HepG2 (cell line): ENCODE data around the gene ATP5F1E. TPM values are rescaled to one million over a fixed set of nuclear protein-coding genes. Genes with fewer than 3 reads are reported as not detected.
A peak's percentile ranks its signal among the peaks of the same experiment; 100 is the strongest.

Experiments used
- FOXK1 ChIP-seq: sonication (generic); formaldehyde crosslinking; IDR thresholded peaks from 2 replicates; pipeline ENCODE4 v1.4.0; 2020; ENCODE audit warnings: low read depth, missing genetic modification reagents, borderline replicate concordance
- HCFC1 ChIP-seq: fragments of 150-350 bp; IDR thresholded peaks from 2 replicates; pipeline ENCODE4 v1.6.1; 2014; ENCODE audit warnings: low read depth, low read length
- HNRNPK ChIP-seq: fragments of 200-400 bp; formaldehyde crosslinking; IDR thresholded peaks from 2 replicates; pipeline ENCODE4 v1.6.1; 2018; ENCODE audit warnings: low read length, low read depth, moderate library complexity, mild to moderate bottlenecking; ENCODE audit not compliant: poor library complexity, severe bottlenecking
- JDP2 ChIP-seq: sonication (generic); formaldehyde crosslinking; IDR thresholded peaks from 2 replicates; pipeline ENCODE4 v1.8.1; 2022; ENCODE audit warnings: missing genetic modification reagents, borderline replicate concordance
- PRPF4 ChIP-seq: fragments of 200-400 bp; formaldehyde crosslinking; IDR thresholded peaks from 2 replicates; pipeline ENCODE4 v1.6.1; 2016; ENCODE audit warnings: low read length, low read depth; ENCODE audit not compliant: poor library complexity, severe bottlenecking
- SOX6 ChIP-seq, 2 experiments: fragments of 450-650 bp in 1 of 2; sonication (generic) in 1 of 2; formaldehyde crosslinking in 1 of 2; IDR thresholded peaks; 2 replicates each; pipeline versions ENCODE4 v1.4.0 to v1.6.1; 2017 to 2020; ENCODE audit warnings: antibody characterized with exemption in 1 of 2, mild to moderate bottlenecking in 1 of 2, missing genetic modification reagents in 1 of 2
- TRIM24 ChIP-seq: sonication (generic); formaldehyde crosslinking; IDR thresholded peaks from 2 replicates; pipeline ENCODE4 v1.8.0; 2022; ENCODE audit warnings: mild to moderate bottlenecking, missing genetic modification reagents
- ZFP41 ChIP-seq: sonication (generic); formaldehyde crosslinking; IDR thresholded peaks from 2 replicates; pipeline ENCODE4 v1.4.0; 2020; ENCODE audit warnings: mild to moderate bottlenecking, missing genetic modification reagents, borderline replicate concordance
- ZFYVE20 ChIP-seq: sonication (generic); formaldehyde crosslinking; IDR thresholded peaks from 2 replicates; pipeline ENCODE4 v1.8.0; 2023; ENCODE audit warnings: low read depth, mild to moderate bottlenecking, moderate library complexity, missing genetic modification reagents, borderline replicate concordance
- ZNF12 ChIP-seq: sonication (generic); formaldehyde crosslinking; IDR thresholded peaks from 2 replicates; pipeline ENCODE4 v1.5.0; 2020; ENCODE audit warnings: missing genetic modification reagents
- ZNF274 ChIP-seq: sonication (generic); formaldehyde crosslinking; IDR thresholded peaks from 2 replicates; pipeline ENCODE4 v1.5.1; 2020; ENCODE audit warnings: mild to moderate bottlenecking, missing genetic modification reagents
- ZNF354B ChIP-seq: sonication (generic); formaldehyde crosslinking; IDR thresholded peaks from 2 replicates; pipeline ENCODE4 v1.8.0; 2022; ENCODE audit warnings: mild to moderate bottlenecking, missing genetic modification reagents
- ZNF777 ChIP-seq: sonication (generic); formaldehyde crosslinking; IDR thresholded peaks from 2 replicates; pipeline ENCODE4 v1.4.0; 2020; ENCODE audit warnings: missing genetic modification reagents
- ZSCAN20 ChIP-seq: sonication (generic); formaldehyde crosslinking; IDR thresholded peaks from 2 replicates; pipeline ENCODE4 v1.4.0; 2020; ENCODE audit warnings: missing genetic modification reagents, mild to moderate bottlenecking, borderline replicate concordance
- polyA plus RNA-seq, 8 experiments: library from polyadenylated mRNA; depleted of rRNA in 3 of 8; stranded (reverse) in 7 of 8; unstranded in 1 of 8; fragments of >200 nt; fragmentation: Illumina TruSeq in 4 of 8; extraction: Trizol in 4 of 8; gene quantifications; 2 replicates each; pipeline versions ENCODE4 v1.2.1 to v1.2.3, GENCODE V29; 2011 to 2016; ENCODE audit warnings: low read depth in 4 of 8, missing spikeins in 1 of 8, mixed read lengths in 1 of 8; ENCODE audit not compliant: insufficient read depth in 1 of 8
- total RNA-seq, 5 experiments: library from RNA; depleted of rRNA; stranded (reverse); fragments of >200 nt; fragmentation: Illumina TruSeq; extraction: Trizol; gene quantifications; 2 replicates each; pipeline ENCODE4 v1.2.3, GENCODE V29; 2016; ENCODE audit warnings: low read depth in 1 of 5
- TF ChIP-seq, protein P1 (sequence below): sonication (generic); formaldehyde crosslinking; IDR thresholded peaks from 2 replicates; pipeline ENCODE4 v1.5.0; 2020; ENCODE audit warnings: missing genetic modification reagents, mild to moderate bottlenecking, borderline replicate concordance
- TF ChIP-seq, protein P2 (sequence below): sonication (generic); formaldehyde crosslinking; IDR thresholded peaks from 2 replicates; pipeline ENCODE4 v1.4.0; 2020; ENCODE audit warnings: missing genetic modification reagents
- TF ChIP-seq, protein P3 (sequence below): sonication (generic); formaldehyde crosslinking; IDR thresholded peaks from 2 replicates; pipeline ENCODE4 v1.4.0; 2020; ENCODE audit warnings: mild to moderate bottlenecking, missing genetic modification reagents, borderline replicate concordance
- TF ChIP-seq, protein P4 (sequence below): sonication (generic); formaldehyde crosslinking; IDR thresholded peaks from 2 replicates; pipeline ENCODE4 v1.4.0; 2020; ENCODE audit warnings: missing genetic modification reagents, low read depth, mild to moderate bottlenecking, borderline replicate concordance
- TF ChIP-seq, protein P5 (sequence below): sonication (generic); formaldehyde crosslinking; conservative IDR thresholded peaks from 2 replicates; pipeline ENCODE4 v1.8.0; 2022; ENCODE audit warnings: low read depth, missing genetic modification reagents
- TF ChIP-seq, protein P6 (sequence below): sonication (generic); formaldehyde crosslinking; IDR thresholded peaks from 2 replicates; pipeline ENCODE4 v1.4.0; 2020; ENCODE audit warnings: mild to moderate bottlenecking, low read depth, missing genetic modification reagents

Gene ATP5F1E
- total and polyA plus RNA-seq, 2 of the 13 experiments (the other 11 are each of a cell fraction or from before 2014, with no cell fraction given), result 121 to 134 TPM

DNA sequence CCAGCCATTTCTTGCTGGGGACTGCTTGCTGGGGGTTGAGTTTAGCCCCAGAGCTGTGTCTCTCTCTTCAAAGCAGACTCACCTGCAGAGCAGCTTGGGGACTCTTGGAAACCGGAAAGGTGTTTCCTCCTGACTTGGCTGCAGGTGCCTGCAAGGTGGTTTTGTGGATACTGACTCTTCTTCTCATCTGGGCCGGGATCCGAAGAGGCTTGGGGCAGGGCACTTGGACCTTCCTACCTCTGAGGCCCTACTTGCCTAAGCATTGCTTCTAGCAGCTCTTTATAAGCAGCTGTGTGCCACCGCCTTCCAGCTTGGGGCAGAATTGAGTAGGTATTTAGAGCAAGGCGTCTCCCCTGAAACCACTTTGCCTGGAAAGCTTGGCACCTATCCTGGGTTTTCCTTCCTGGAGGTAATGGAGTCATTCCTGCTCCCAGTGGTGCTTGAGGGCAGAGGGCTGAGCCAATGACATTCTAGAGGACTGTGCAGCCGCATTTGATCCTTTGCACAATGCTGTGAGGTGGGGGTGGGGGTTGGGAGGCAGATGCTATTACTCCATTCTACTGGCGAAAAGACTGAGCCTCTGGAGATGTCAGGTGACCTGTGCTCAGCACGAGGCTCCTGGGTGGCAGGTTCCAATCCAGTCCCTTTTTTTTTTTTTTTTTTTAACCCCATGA is 21.7 kb downstream of the ATP5F1E start (continued):
- TF ChIP-seq, protein P1, sequence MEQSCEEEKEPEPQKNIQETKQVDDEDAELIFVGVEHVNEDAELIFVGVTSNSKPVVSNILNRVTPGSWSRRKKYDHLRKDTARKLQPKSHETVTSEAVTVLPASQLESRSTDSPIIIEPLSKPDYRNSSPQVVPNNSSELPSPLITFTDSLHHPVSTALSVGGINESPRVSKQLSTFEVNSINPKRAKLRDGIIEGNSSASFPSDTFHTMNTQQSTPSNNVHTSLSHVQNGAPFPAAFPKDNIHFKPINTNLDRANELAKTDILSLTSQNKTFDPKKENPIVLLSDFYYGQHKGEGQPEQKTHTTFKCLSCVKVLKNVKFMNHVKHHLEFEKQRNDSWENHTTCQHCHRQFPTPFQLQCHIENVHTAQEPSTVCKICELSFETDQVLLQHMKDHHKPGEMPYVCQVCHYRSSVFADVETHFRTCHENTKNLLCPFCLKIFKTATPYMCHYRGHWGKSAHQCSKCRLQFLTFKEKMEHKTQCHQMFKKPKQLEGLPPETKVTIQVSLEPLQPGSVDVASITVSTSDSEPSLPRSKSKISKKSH (CRISPR knock-in tag), result no peak
- TF ChIP-seq JDP2 (CRISPR knock-in tag), result no peak
- TF ChIP-seq, protein P2, sequence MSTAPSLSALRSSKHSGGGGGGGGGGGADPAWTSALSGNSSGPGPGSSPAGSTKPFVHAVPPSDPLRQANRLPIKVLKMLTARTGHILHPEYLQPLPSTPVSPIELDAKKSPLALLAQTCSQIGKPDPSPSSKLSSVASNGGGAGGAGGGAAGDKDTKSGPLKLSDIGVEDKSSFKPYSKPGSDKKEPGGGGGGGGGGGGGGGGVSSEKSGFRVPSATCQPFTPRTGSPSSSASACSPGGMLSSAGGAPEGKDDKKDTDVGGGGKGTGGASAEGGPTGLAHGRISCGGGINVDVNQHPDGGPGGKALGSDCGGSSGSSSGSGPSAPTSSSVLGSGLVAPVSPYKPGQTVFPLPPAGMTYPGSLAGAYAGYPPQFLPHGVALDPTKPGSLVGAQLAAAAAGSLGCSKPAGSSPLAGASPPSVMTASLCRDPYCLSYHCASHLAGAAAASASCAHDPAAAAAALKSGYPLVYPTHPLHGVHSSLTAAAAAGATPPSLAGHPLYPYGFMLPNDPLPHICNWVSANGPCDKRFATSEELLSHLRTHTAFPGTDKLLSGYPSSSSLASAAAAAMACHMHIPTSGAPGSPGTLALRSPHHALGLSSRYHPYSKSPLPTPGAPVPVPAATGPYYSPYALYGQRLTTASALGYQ (CRISPR knock-in tag), result no peak
- no peak for TF ChIP-seq ZFYVE20 (CRISPR knock-in tag)
- TF ChIP-seq, protein P3, sequence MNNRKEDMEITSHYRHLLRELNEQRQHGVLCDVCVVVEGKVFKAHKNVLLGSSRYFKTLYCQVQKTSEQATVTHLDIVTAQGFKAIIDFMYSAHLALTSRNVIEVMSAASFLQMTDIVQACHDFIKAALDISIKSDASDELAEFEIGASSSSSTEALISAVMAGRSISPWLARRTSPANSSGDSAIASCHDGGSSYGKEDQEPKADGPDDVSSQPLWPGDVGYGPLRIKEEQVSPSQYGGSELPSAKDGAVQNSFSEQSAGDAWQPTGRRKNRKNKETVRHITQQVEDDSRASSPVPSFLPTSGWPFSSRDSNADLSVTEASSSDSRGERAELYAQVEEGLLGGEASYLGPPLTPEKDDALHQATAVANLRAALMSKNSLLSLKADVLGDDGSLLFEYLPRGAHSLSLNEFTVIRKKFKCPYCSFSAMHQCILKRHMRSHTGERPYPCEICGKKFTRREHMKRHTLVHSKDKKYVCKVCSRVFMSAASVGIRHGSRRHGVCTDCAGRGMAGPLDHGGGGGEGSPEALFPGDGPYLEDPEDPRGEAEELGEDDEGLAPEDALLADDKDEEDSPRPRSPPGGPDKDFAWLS, result no peak
- TF ChIP-seq ZFP41 (CRISPR knock-in tag), result no peak
- TF ChIP-seq HNRNPK, result no peak
- 0 out of 2 replicates have a peak, but pooled peaks have one; percentile 41 for TF ChIP-seq ZNF354B (CRISPR knock-in tag)
- TF ChIP-seq, protein P4, sequence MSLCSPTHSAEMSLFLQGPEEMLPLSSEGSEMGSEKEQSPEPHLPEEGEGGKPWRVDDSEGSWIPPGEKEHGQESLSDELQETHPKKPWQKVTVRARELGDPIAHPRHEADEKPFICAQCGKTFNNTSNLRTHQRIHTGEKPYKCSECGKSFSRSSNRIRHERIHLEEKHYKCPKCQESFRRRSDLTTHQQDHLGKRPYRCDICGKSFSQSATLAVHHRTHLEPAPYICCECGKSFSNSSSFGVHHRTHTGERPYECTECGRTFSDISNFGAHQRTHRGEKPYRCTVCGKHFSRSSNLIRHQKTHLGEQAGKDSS (CRISPR knock-in tag), result no peak
- TF ChIP-seq ZNF777 (CRISPR knock-in tag), result no peak
- TF ChIP-seq ZNF12 (CRISPR knock-in tag), result no peak
- TF ChIP-seq FOXK1 (CRISPR knock-in tag), result no peak
- TF ChIP-seq, protein P5, sequence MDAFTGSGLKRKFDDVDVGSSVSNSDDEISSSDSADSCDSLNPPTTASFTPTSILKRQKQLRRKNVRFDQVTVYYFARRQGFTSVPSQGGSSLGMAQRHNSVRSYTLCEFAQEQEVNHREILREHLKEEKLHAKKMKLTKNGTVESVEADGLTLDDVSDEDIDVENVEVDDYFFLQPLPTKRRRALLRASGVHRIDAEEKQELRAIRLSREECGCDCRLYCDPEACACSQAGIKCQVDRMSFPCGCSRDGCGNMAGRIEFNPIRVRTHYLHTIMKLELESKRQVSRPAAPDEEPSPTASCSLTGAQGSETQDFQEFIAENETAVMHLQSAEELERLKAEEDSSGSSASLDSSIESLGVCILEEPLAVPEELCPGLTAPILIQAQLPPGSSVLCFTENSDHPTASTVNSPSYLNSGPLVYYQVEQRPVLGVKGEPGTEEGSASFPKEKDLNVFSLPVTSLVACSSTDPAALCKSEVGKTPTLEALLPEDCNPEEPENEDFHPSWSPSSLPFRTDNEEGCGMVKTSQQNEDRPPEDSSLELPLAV, result no peak
- TF ChIP-seq TRIM24 (CRISPR knock-in tag), result no peak
- no peak for TF ChIP-seq ZSCAN20 (CRISPR knock-in tag)
- TF ChIP-seq SOX6 (IDR thresholded peaks at IDR 0.05), result no peak
- no peak; the same call in 1 of the 2 replicates for TF ChIP-seq SOX6 (CRISPR knock-in tag; IDR thresholded peaks at IDR 0.05)
- TF ChIP-seq, protein P6, sequence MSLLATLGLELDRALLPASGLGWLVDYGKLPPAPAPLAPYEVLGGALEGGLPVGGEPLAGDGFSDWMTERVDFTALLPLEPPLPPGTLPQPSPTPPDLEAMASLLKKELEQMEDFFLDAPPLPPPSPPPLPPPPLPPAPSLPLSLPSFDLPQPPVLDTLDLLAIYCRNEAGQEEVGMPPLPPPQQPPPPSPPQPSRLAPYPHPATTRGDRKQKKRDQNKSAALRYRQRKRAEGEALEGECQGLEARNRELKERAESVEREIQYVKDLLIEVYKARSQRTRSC (CRISPR knock-in tag), result no peak
- no peak for TF ChIP-seq HCFC1
- TF ChIP-seq PRPF4, result no peak
- no peak for TF ChIP-seq ZNF274 (CRISPR knock-in tag)
